ENCODE results near the gene CD1D. TPM values are rescaled to one million over a fixed set of nuclear protein-coding genes. Genes with fewer than 3 reads are reported as not detected.

Gene CD1D
- polyA plus RNA-seq, 1 donor from 2014 or later: 0.19 TPM

DNA sequence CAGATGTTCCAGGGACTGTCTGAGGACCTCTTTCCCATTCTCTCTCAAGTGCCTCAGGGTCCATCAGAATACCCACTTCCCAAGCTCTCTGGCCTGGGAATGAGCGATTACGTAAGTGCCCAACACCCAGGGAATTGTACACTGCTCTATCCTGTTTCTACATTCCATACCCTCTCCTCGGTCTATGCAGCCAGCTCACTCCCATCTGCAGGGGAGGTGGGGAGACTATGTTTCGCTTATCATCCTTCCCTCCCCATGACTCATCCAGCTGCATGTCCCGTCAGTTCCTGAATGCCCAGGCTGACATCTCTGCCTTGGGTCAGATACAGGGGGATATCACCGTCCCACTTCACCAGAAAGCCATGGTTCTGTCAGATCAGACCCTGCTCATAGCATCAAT, 34.5 kb upstream of the CD1D start:
- TF ChIP-seq TAF1 (IDR thresholded peaks at IDR 0.05; ENCODE audit: low read depth): no peak
- TF ChIP-seq SMC3 (conservative IDR thresholded peaks at IDR 0.05; ENCODE audit: poor library complexity): no peak
- TF ChIP-seq, protein P1, sequence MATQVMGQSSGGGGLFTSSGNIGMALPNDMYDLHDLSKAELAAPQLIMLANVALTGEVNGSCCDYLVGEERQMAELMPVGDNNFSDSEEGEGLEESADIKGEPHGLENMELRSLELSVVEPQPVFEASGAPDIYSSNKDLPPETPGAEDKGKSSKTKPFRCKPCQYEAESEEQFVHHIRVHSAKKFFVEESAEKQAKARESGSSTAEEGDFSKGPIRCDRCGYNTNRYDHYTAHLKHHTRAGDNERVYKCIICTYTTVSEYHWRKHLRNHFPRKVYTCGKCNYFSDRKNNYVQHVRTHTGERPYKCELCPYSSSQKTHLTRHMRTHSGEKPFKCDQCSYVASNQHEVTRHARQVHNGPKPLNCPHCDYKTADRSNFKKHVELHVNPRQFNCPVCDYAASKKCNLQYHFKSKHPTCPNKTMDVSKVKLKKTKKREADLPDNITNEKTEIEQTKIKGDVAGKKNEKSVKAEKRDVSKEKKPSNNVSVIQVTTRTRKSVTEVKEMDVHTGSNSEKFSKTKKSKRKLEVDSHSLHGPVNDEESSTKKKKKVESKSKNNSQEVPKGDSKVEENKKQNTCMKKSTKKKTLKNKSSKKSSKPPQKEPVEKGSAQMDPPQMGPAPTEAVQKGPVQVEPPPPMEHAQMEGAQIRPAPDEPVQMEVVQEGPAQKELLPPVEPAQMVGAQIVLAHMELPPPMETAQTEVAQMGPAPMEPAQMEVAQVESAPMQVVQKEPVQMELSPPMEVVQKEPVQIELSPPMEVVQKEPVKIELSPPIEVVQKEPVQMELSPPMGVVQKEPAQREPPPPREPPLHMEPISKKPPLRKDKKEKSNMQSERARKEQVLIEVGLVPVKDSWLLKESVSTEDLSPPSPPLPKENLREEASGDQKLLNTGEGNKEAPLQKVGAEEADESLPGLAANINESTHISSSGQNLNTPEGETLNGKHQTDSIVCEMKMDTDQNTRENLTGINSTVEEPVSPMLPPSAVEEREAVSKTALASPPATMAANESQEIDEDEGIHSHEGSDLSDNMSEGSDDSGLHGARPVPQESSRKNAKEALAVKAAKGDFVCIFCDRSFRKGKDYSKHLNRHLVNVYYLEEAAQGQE (IDR thresholded peaks at IDR 0.05; ENCODE audit: borderline replicate concordance): no peak
- TF ChIP-seq, protein P2, sequence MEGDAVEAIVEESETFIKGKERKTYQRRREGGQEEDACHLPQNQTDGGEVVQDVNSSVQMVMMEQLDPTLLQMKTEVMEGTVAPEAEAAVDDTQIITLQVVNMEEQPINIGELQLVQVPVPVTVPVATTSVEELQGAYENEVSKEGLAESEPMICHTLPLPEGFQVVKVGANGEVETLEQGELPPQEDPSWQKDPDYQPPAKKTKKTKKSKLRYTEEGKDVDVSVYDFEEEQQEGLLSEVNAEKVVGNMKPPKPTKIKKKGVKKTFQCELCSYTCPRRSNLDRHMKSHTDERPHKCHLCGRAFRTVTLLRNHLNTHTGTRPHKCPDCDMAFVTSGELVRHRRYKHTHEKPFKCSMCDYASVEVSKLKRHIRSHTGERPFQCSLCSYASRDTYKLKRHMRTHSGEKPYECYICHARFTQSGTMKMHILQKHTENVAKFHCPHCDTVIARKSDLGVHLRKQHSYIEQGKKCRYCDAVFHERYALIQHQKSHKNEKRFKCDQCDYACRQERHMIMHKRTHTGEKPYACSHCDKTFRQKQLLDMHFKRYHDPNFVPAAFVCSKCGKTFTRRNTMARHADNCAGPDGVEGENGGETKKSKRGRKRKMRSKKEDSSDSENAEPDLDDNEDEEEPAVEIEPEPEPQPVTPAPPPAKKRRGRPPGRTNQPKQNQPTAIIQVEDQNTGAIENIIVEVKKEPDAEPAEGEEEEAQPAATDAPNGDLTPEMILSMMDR (IDR thresholded peaks at IDR 0.05; ENCODE audit: poor library complexity, severe bottlenecking): no peak
- TF ChIP-seq POLR2AphosphoS5 (IDR thresholded peaks at IDR 0.05): no peak
- no peak for TF ChIP-seq RAD21 (conservative IDR thresholded peaks at IDR 0.05)
- TF ChIP-seq EP300 (conservative IDR thresholded peaks at IDR 0.05; ENCODE audit: poor library complexity, severe bottlenecking): no peak
- no peak for TF ChIP-seq MXI1 (conservative IDR thresholded peaks at IDR 0.05; ENCODE audit: poor library complexity, severe bottlenecking)
- TF ChIP-seq EZH2 (IDR thresholded peaks at IDR 0.05; ENCODE audit: borderline replicate concordance, insufficient read depth, low read length, poor library complexity, severe bottlenecking): no peak
- no peaks in the 10 kb centered on the region for H3K27me3 ChIP-seq (ENCODE audit: insufficient read depth, low read depth, low read length)
- H2AFZ ChIP-seq (ENCODE audit: low read depth, low read length): no peak overlapping the region
- no peak overlapping the region for H3K4me2 ChIP-seq (ENCODE audit: low read length)
- no peaks in the 10 kb centered on the region for H3F3A ChIP-seq (ENCODE audit: insufficient read depth, low read length, poor library complexity, severe bottlenecking)
- no peaks in the 10 kb centered on the region for H3K79me2 ChIP-seq (replicated peaks; ENCODE audit: insufficient read depth, low read length)
- H3K4me3 ChIP-seq (ENCODE audit: low read length): no peak overlapping the region
- no peak overlapping the region for H3K27ac ChIP-seq (ENCODE audit: low read length)
- H4K20me1 ChIP-seq (ENCODE audit: insufficient read depth): no peaks in the 10 kb centered on the region
- H3K36me3 ChIP-seq (ENCODE audit: insufficient read depth, low read length): no peaks in the 10 kb centered on the region
- no peaks in the 10 kb centered on the region for H3K9me2 ChIP-seq (ENCODE audit: insufficient read depth, low read length)
- H3K9ac ChIP-seq (ENCODE audit: low read length): no peak overlapping the region
- H3K9me3 ChIP-seq (ENCODE audit: low read length): no peaks in the 10 kb centered on the region

DNA sequence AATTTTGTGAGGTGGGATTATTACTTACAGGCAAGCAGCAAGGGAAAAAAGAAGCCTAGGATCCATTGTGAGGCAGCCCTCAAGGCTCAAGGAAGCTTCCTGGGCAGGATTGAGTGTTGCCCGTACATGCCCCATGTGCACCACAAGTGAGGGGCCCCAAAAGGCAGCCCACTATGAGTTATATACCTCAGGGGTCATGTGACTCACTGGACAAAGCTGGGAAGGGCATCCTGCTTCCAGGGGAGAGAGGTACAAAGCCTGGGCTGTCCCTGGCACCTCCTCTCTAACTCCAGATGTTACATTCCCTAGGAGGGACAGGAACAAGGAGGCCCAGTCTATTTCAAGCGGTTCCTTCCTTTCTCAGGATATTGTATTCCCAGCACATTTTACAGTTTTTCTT, 34.0 kb upstream of the CD1D start:
- H2AFZ ChIP-seq (ENCODE audit: low read depth, low read length): no peak overlapping the region
- no peaks in the 10 kb centered on the region for H3K9me2 ChIP-seq (ENCODE audit: insufficient read depth, low read length)
- no peak overlapping the region for H3K4me2 ChIP-seq (ENCODE audit: low read length)
- no peaks in the 10 kb centered on the region for H3K9me3 ChIP-seq (ENCODE audit: low read length)
- no peaks in the 10 kb centered on the region for H3F3A ChIP-seq (ENCODE audit: insufficient read depth, low read length, poor library complexity, severe bottlenecking)
- no peaks in the 10 kb centered on the region for H4K20me1 ChIP-seq (ENCODE audit: insufficient read depth)
- TF ChIP-seq SMC3 (conservative IDR thresholded peaks at IDR 0.05; ENCODE audit: poor library complexity) (no peak), EP300 (conservative IDR thresholded peaks at IDR 0.05; ENCODE audit: poor library complexity, severe bottlenecking) (no peak), MXI1 (conservative IDR thresholded peaks at IDR 0.05; ENCODE audit: poor library complexity, severe bottlenecking) (no peak)
- TF ChIP-seq, protein P1 (IDR thresholded peaks at IDR 0.05; ENCODE audit: borderline replicate concordance): no peak
- no peaks in the 10 kb centered on the region for H3K27me3 ChIP-seq (ENCODE audit: insufficient read depth, low read depth, low read length)
- H3K9ac ChIP-seq (ENCODE audit: low read length): no peak overlapping the region
- H3K79me2 ChIP-seq (replicated peaks; ENCODE audit: insufficient read depth, low read length): no peaks in the 10 kb centered on the region
- H3K4me3 ChIP-seq (ENCODE audit: low read length): no peak overlapping the region
- no peaks in the 10 kb centered on the region for H3K36me3 ChIP-seq (ENCODE audit: insufficient read depth, low read length)
- no peak overlapping the region for H3K27ac ChIP-seq (ENCODE audit: low read length)
